ENCODE results near the gene CCS. TPM values are rescaled to one million over a fixed set of nuclear protein-coding genes. Genes with fewer than 3 reads are reported as not detected.
"Not testable (repeated sequence)": the region's sequence is repeated elsewhere in the genome, so short reads cannot be mapped to it uniquely, and the experiment has no call there.

The CCS gene
- total RNA-seq, 1 experiment from 2014 or later, result 24.6 TPM

- no peak overlapping the region for H2AFZ ChIP-seq (ENCODE audit: low read length)
- H3K27ac ChIP-seq (ENCODE audit: low read length), result no peak overlapping the region
- no peaks in the 10 kb centered on the region for H3K9me2 ChIP-seq (replicated peaks; ENCODE audit: insufficient read depth, low read length)
- no peak for DNase-seq
- peaks cover 7% of the 10 kb centered on the region for H3K4me1 ChIP-seq (ENCODE audit: low read length)
- no peak overlapping the region for H3K4me3 ChIP-seq (ENCODE audit: low read length)
- no peak overlapping the region for H3K9ac ChIP-seq (ENCODE audit: low read length)
- no peaks in the 10 kb centered on the region for H4K20me1 ChIP-seq (ENCODE audit: insufficient read depth, low read depth, low read length)
- no peaks in the 10 kb centered on the region for H3K9me3 ChIP-seq (ENCODE audit: low read length)
- no peak overlapping the region for H3K4me2 ChIP-seq (ENCODE audit: low read depth, low read length, poor library complexity, severe bottlenecking)
- H3K27me3 ChIP-seq (ENCODE audit: low read length), result no peaks in the 10 kb centered on the region
- peaks cover 6% of the 10 kb centered on the region for H3K36me3 ChIP-seq (ENCODE audit: insufficient read depth, low read length)
- no peaks in the 10 kb centered on the region; the same call in 1 of the 2 replicates for H3K79me2 ChIP-seq (ENCODE audit: low read length)
These were observed 10.1 kb downstream of the CCS start for GRCh38 chr11:66603072-66603471.

- DNase-seq, result no peak
- H3K4me1 ChIP-seq (ENCODE audit: low read length), result peaks cover 12% of the 10 kb centered on the region
- H3K36me3 ChIP-seq (ENCODE audit: insufficient read depth, low read length), result peaks cover 6% of the 10 kb centered on the region
- no peaks in the 10 kb centered on the region for H3K27me3 ChIP-seq (ENCODE audit: low read length)
- no peaks in the 10 kb centered on the region for H3K9me3 ChIP-seq (ENCODE audit: low read length)
- H3K79me2 ChIP-seq (ENCODE audit: low read length), result no peaks in the 10 kb centered on the region
- no peaks in the 10 kb centered on the region for H3K9me2 ChIP-seq (replicated peaks; ENCODE audit: insufficient read depth, low read length)
- H4K20me1 ChIP-seq (ENCODE audit: insufficient read depth, low read depth, low read length), result no peaks in the 10 kb centered on the region
- H2AFZ ChIP-seq (ENCODE audit: low read length), result no peak overlapping the region
- no peak overlapping the region for H3K4me2 ChIP-seq (ENCODE audit: low read depth, low read length, poor library complexity, severe bottlenecking)
- no peak overlapping the region for H3K4me3 ChIP-seq (ENCODE audit: low read length)
- H3K9ac ChIP-seq (ENCODE audit: low read length), result no peak overlapping the region
- no peak overlapping the region for H3K27ac ChIP-seq (ENCODE audit: low read length)
These were observed 11.2 kb downstream of the CCS start for GRCh38 chr11:66604155-66604554.

GRCh38 chr11:66606608-66607007 is 13.6 kb downstream of the CCS start:
- H3K36me3 ChIP-seq (ENCODE audit: insufficient read depth, low read length); H3K4me3 ChIP-seq (ENCODE audit: low read length); H3K27ac ChIP-seq (ENCODE audit: low read length); H3K4me2 ChIP-seq (ENCODE audit: low read depth, low read length, poor library complexity, severe bottlenecking); H4K20me1 ChIP-seq (ENCODE audit: insufficient read depth, low read depth, low read length); H3K27me3 ChIP-seq (ENCODE audit: low read length); H3K9me2 ChIP-seq (replicated peaks; ENCODE audit: insufficient read depth, low read length); H2AFZ ChIP-seq (ENCODE audit: low read length); DNase-seq; H3K9me3 ChIP-seq (ENCODE audit: low read length); H3K9ac ChIP-seq (ENCODE audit: low read length); H3K79me2 ChIP-seq (ENCODE audit: low read length): not testable (repeated sequence)
- peaks cover 24% of the 10 kb centered on the region for H3K4me1 ChIP-seq (ENCODE audit: low read length)

- Histone ChIP-seq H3K79me2 (ENCODE audit: low read length) (no peaks in the 10 kb centered on the region), H3K27me3 (ENCODE audit: low read length) (no peaks in the 10 kb centered on the region), H4K20me1 (ENCODE audit: insufficient read depth, low read depth, low read length) (no peaks in the 10 kb centered on the region), H3K9me2 (replicated peaks; ENCODE audit: insufficient read depth, low read length) (no peaks in the 10 kb centered on the region), H3K9ac (ENCODE audit: low read length) (no peak overlapping the region), H3K27ac (ENCODE audit: low read length) (no peak overlapping the region), H3K4me3 (ENCODE audit: low read length) (no peak overlapping the region), H3K36me3 (ENCODE audit: insufficient read depth, low read length) (peaks cover 3% of the 10 kb centered on the region), H3K4me1 (ENCODE audit: low read length) (peaks cover 29% of the 10 kb centered on the region), H3K9me3 (ENCODE audit: low read length) (no peaks in the 10 kb centered on the region), H3K4me2 (ENCODE audit: low read depth, low read length, poor library complexity, severe bottlenecking) (no peak overlapping the region), H2AFZ (ENCODE audit: low read length) (no peak overlapping the region)
- DNase-seq, result no peak
These were observed 14.3 kb downstream of the CCS start for GRCh38 chr11:66607126-66607834.

GRCh38 chr11:66609721-66610617 is 17.0 kb downstream of the CCS start:
- H3K27me3 ChIP-seq (ENCODE audit: low read length), result no peaks in the 10 kb centered on the region
- H3K36me3 ChIP-seq (ENCODE audit: insufficient read depth, low read length), result no peaks in the 10 kb centered on the region; the same call in none of the 2 replicates
- no peaks in the 10 kb centered on the region for H4K20me1 ChIP-seq (ENCODE audit: insufficient read depth, low read depth, low read length)
- H3K4me2 ChIP-seq (ENCODE audit: low read depth, low read length, poor library complexity, severe bottlenecking), result no peak overlapping the region
- no peaks in the 10 kb centered on the region for H3K9me3 ChIP-seq (ENCODE audit: low read length)
- peak overlapping the region; percentile 73 for H3K27ac ChIP-seq (ENCODE audit: low read length)
- no peak overlapping the region for H2AFZ ChIP-seq (ENCODE audit: low read length)
- H3K79me2 ChIP-seq (ENCODE audit: low read length), result no peaks in the 10 kb centered on the region
- no peaks in the 10 kb centered on the region for H3K9me2 ChIP-seq (replicated peaks; ENCODE audit: insufficient read depth, low read length)
- no peak overlapping the region for H3K4me3 ChIP-seq (ENCODE audit: low read length)
- no peak for DNase-seq
- peaks cover 29% of the 10 kb centered on the region for H3K4me1 ChIP-seq (ENCODE audit: low read length)
- no peak overlapping the region for H3K9ac ChIP-seq (ENCODE audit: low read length)

GRCh38 chr11:66612458-66612857 is 19.5 kb downstream of the CCS start:
- H3K36me3 ChIP-seq (ENCODE audit: insufficient read depth, low read length), result peaks cover 3% of the 10 kb centered on the region

GRCh38 chr11:66614073-66614472 is 21.1 kb downstream of the CCS start:
- H3K79me2 ChIP-seq (ENCODE audit: low read length), result peaks cover 37% of the 10 kb centered on the region
- H3K4me2 ChIP-seq (ENCODE audit: low read depth, low read length, poor library complexity, severe bottlenecking), result no peak overlapping the region
- H3K9me2 ChIP-seq (replicated peaks; ENCODE audit: insufficient read depth, low read length), result no peaks in the 10 kb centered on the region
- H3K27me3 ChIP-seq (ENCODE audit: low read length), result no peaks in the 10 kb centered on the region
- DNase-seq, result no peak
- peaks cover 20% of the 10 kb centered on the region for H3K36me3 ChIP-seq (ENCODE audit: insufficient read depth, low read length)
- no peak overlapping the region for H3K4me3 ChIP-seq (ENCODE audit: low read length)
- H3K27ac ChIP-seq (ENCODE audit: low read length), result no peak overlapping the region
- peaks cover 49% of the 10 kb centered on the region for H3K4me1 ChIP-seq (ENCODE audit: low read length)
- no peaks in the 10 kb centered on the region for H3K9me3 ChIP-seq (ENCODE audit: low read length)
- H4K20me1 ChIP-seq (ENCODE audit: insufficient read depth, low read depth, low read length), result peaks cover 23% of the 10 kb centered on the region
- H3K9ac ChIP-seq (ENCODE audit: low read length), result no peak overlapping the region
- H2AFZ ChIP-seq (ENCODE audit: low read length), result no peak overlapping the region

More at GRCh38 chr11:66612458-66612857, 19.5 kb downstream of the CCS start:
- no peak overlapping the region for H3K4me3 ChIP-seq (ENCODE audit: low read length)
- no peak overlapping the region for H3K4me2 ChIP-seq (ENCODE audit: low read depth, low read length, poor library complexity, severe bottlenecking)
- no peaks in the 10 kb centered on the region for H3K27me3 ChIP-seq (ENCODE audit: low read length)
- H3K79me2 ChIP-seq (ENCODE audit: low read length), result peaks cover 21% of the 10 kb centered on the region
- H4K20me1 ChIP-seq (ENCODE audit: insufficient read depth, low read depth, low read length), result peaks cover 7% of the 10 kb centered on the region
- DNase-seq, result no peak
- H3K9ac ChIP-seq (ENCODE audit: low read length), result no peak overlapping the region
- H3K27ac ChIP-seq (ENCODE audit: low read length), result peak overlapping the region; percentile 73
- no peak overlapping the region for H2AFZ ChIP-seq (ENCODE audit: low read length)
- peaks cover 37% of the 10 kb centered on the region for H3K4me1 ChIP-seq (ENCODE audit: low read length)
- no peaks in the 10 kb centered on the region for H3K9me2 ChIP-seq (replicated peaks; ENCODE audit: insufficient read depth, low read length)
- H3K9me3 ChIP-seq (ENCODE audit: low read length), result no peaks in the 10 kb centered on the region

All from Karpas-422 (cell line).